Measurements from ENCODE around the gene PNP. TPM values are rescaled to one million over a fixed set of nuclear protein-coding genes. Genes with fewer than 3 reads are reported as not detected.

Gene PNP
- total RNA-seq, 1 experiment from 2014 or later: 56.0 TPM

GRCh38 chr14:20469890-20470602, 840 bp downstream of the PNP start:
- DNase-seq (ENCODE audit: unreplicated experiment): peak; percentile 85
- Mint-ChIP-seq H3K36me3 (ENCODE audit: insufficient read depth, unreplicated experiment) (peaks cover 38% of the 10 kb centered on the region), H3K4me1 (ENCODE audit: insufficient read depth, unreplicated experiment) (peaks cover 33% of the 10 kb centered on the region), H3K4me3 (ENCODE audit: unreplicated experiment) (peak overlapping the region; percentile 93), H3K9me3 (ENCODE audit: unreplicated experiment) (no peaks in the 10 kb centered on the region), H3K27me3 (ENCODE audit: insufficient read depth, unreplicated experiment) (no peaks in the 10 kb centered on the region), H3K27ac (ENCODE audit: low read depth, unreplicated experiment) (peak overlapping the region; percentile 95)
- intact Hi-C loops (cut with micrococcal nuclease): loop anchor here (1.0 kb wide), 3 partner anchors 9 to 136 kb away; partner anchors contain the start of genes PIP4P1 and TEP1
- ChIA-PET CTCF (interaction anchor here (0.6 to 1.8 kb wide), 11 partner anchors 9 to 501 kb away, joined by 3 to 9 read pairs (median 4); partner anchors contain the start of gene PIP4P1), POLR2A (interaction anchor here (0.7 to 6.3 kb wide), 28 partner anchors 9 to 633 kb away, joined by 3 to 81 read pairs (median 4); partner anchors contain the start of genes APEX1, OSGEP, PARP2 and PIP4P1)
- BruUV-seq (replicated peaks): TSS peak; percentile 51
- TF ChIP-seq CTCF (IDR thresholded peaks at IDR 0.05; ENCODE audit: unreplicated experiment): no peak

- peaks cover 43% of the 10 kb centered on the region for H3K36me3 Mint-ChIP-seq (ENCODE audit: insufficient read depth, unreplicated experiment)
- ChIA-PET CTCF (interaction anchor here (0.6 to 1.8 kb wide), 7 partner anchors 9 to 522 kb away, joined by 3 to 9 read pairs (median 3); partner anchors contain the start of gene PIP4P1), POLR2A (interaction anchor here (0.7 to 6.3 kb wide), 18 partner anchors 9 to 633 kb away, joined by 3 to 81 read pairs (median 8); partner anchors contain the start of genes APEX1, OSGEP, PIP4P1 and RNASE4)
- no peak for DNase-seq (ENCODE audit: unreplicated experiment)
- intact Hi-C loops (cut with micrococcal nuclease): loop anchor here (1.0 kb wide), 2 partner anchors 57 to 136 kb away; partner anchors contain the start of gene TEP1
- H3K9me3 Mint-ChIP-seq (ENCODE audit: unreplicated experiment): no peaks in the 10 kb centered on the region
- H3K27me3 Mint-ChIP-seq (ENCODE audit: insufficient read depth, unreplicated experiment): no peaks in the 10 kb centered on the region
- no TSS peak for BruUV-seq (replicated peaks)
- peak overlapping the region; percentile 93 for H3K4me3 Mint-ChIP-seq (ENCODE audit: unreplicated experiment)
- peak overlapping the region; percentile 95 for H3K27ac Mint-ChIP-seq (ENCODE audit: low read depth, unreplicated experiment)
- H3K4me1 Mint-ChIP-seq (ENCODE audit: insufficient read depth, unreplicated experiment): peaks cover 33% of the 10 kb centered on the region
- TF ChIP-seq CTCF (IDR thresholded peaks at IDR 0.05; ENCODE audit: unreplicated experiment): no peak
These were observed 1.3 kb downstream of the PNP start for GRCh38 chr14:20470603-20470901.

GRCh38 chr14:20472536-20473169, 3.4 kb downstream of the PNP start:
- no peak for TF ChIP-seq CTCF (IDR thresholded peaks at IDR 0.05; ENCODE audit: unreplicated experiment)
- Mint-ChIP-seq H3K4me1 (ENCODE audit: insufficient read depth, unreplicated experiment) (peaks cover 33% of the 10 kb centered on the region), H3K9me3 (ENCODE audit: unreplicated experiment) (no peaks in the 10 kb centered on the region), H3K4me3 (ENCODE audit: unreplicated experiment) (no peak overlapping the region), H3K36me3 (ENCODE audit: insufficient read depth, unreplicated experiment) (peaks cover 64% of the 10 kb centered on the region), H3K27me3 (ENCODE audit: insufficient read depth, unreplicated experiment) (no peaks in the 10 kb centered on the region), H3K27ac (ENCODE audit: low read depth, unreplicated experiment) (peak overlapping the region; percentile 88)
- no peak for DNase-seq (ENCODE audit: unreplicated experiment)
- ChIA-PET CTCF (interaction anchor here (0.7 to 1.4 kb wide), 7 partner anchors 12 to 208 kb away, joined by 3 to 5 read pairs (median 3); partner anchors contain the start of gene PIP4P1), POLR2A (interaction anchor here (0.9 to 6.3 kb wide), 3 partner anchors 11 to 17 kb away, joined by 3 to 81 read pairs (median 30); partner anchors contain the start of genes APEX1, OSGEP and PIP4P1)
- BruUV-seq (replicated peaks): no TSS peak
- intact Hi-C loops (cut with micrococcal nuclease): no loop called here

GRCh38 chr14:20476776-20477175, 7.6 kb downstream of the PNP start:
- no peak for TF ChIP-seq CTCF (IDR thresholded peaks at IDR 0.05; ENCODE audit: unreplicated experiment)
- BruUV-seq (replicated peaks): no TSS peak
- CTCF ChIA-PET: interaction anchor here (0.6 kb wide), 2 partner anchors 10 to 13 kb away, joined by 3 read pairs; no protein-coding TSS in a partner anchor
- H3K27me3 Mint-ChIP-seq (ENCODE audit: insufficient read depth, unreplicated experiment): no peaks in the 10 kb centered on the region
- H3K27ac Mint-ChIP-seq (ENCODE audit: low read depth, unreplicated experiment): no peak overlapping the region
- no peak overlapping the region for H3K4me3 Mint-ChIP-seq (ENCODE audit: unreplicated experiment)
- peaks cover 16% of the 10 kb centered on the region for H3K4me1 Mint-ChIP-seq (ENCODE audit: insufficient read depth, unreplicated experiment)
- POLR2A ChIA-PET: no interaction called here
- peaks cover 62% of the 10 kb centered on the region for H3K36me3 Mint-ChIP-seq (ENCODE audit: insufficient read depth, unreplicated experiment)
- H3K9me3 Mint-ChIP-seq (ENCODE audit: unreplicated experiment): no peaks in the 10 kb centered on the region
- intact Hi-C loops (cut with micrococcal nuclease): no loop called here
- no peak for DNase-seq (ENCODE audit: unreplicated experiment)
